ENCODE measurements around the gene UGT1A5.
"Not testable (repeated sequence)": the region's sequence is repeated elsewhere in the genome, so short reads cannot be mapped to it uniquely, and the experiment has no call there.

Gene UGT1A5

GRCh38 chr2:233698740-233699139 is 14.0 kb upstream of the UGT1A5 start:
- H3K27me3 Mint-ChIP-seq (ENCODE audit: low read depth, poor library complexity): peaks cover 11% of the 10 kb centered on the region
- H3K36me3 Mint-ChIP-seq (ENCODE audit: low read depth): no peaks in the 10 kb centered on the region
- DNase-seq: no peak
- TF ChIP-seq CTCF (IDR thresholded peaks at IDR 0.05): no peak
- peaks cover 4% of the 10 kb centered on the region for H3K4me1 Mint-ChIP-seq
- H3K9me3 Mint-ChIP-seq: no peaks in the 10 kb centered on the region
- no peak overlapping the region for H3K4me3 Mint-ChIP-seq
- H3K27ac Mint-ChIP-seq: no peak overlapping the region

GRCh38 chr2:233699424-233700027 is 13.2 kb upstream of the UGT1A5 start:
- Mint-ChIP-seq H3K9me3 (peaks cover 5% of the 10 kb centered on the region), H3K4me1 (no peaks in the 10 kb centered on the region), H3K4me3 (no peak overlapping the region), H3K27me3 (ENCODE audit: low read depth, poor library complexity) (peaks cover 11% of the 10 kb centered on the region), H3K27ac (no peak overlapping the region), H3K36me3 (ENCODE audit: low read depth) (no peaks in the 10 kb centered on the region)
- no peak for DNase-seq
- no peak for TF ChIP-seq CTCF (IDR thresholded peaks at IDR 0.05)

GRCh38 chr2:233700028-233700635 is 12.6 kb upstream of the UGT1A5 start:
- Mint-ChIP-seq H3K27me3 (ENCODE audit: low read depth, poor library complexity) (peaks cover 11% of the 10 kb centered on the region), H3K27ac (no peak overlapping the region), H3K4me3 (no peak overlapping the region), H3K9me3 (peaks cover 5% of the 10 kb centered on the region), H3K4me1 (no peaks in the 10 kb centered on the region), H3K36me3 (ENCODE audit: low read depth) (no peaks in the 10 kb centered on the region)
- DNase-seq: no peak
- no peak for TF ChIP-seq CTCF (IDR thresholded peaks at IDR 0.05)

GRCh38 chr2:233700842-233701241 is 11.9 kb upstream of the UGT1A5 start:
- H3K36me3 Mint-ChIP-seq (ENCODE audit: low read depth); DNase-seq; H3K27ac Mint-ChIP-seq; H3K9me3 Mint-ChIP-seq; H3K4me1 Mint-ChIP-seq; H3K4me3 Mint-ChIP-seq: not testable (repeated sequence)
- H3K27me3 Mint-ChIP-seq (ENCODE audit: low read depth, poor library complexity): peaks cover 11% of the 10 kb centered on the region

GRCh38 chr2:233702238-233702637 is 10.5 kb upstream of the UGT1A5 start:
- Mint-ChIP-seq H3K27me3 (ENCODE audit: low read depth, poor library complexity) (peaks cover 6% of the 10 kb centered on the region), H3K4me3 (no peak overlapping the region), H3K9me3 (peaks cover 5% of the 10 kb centered on the region), H3K27ac (no peak overlapping the region), H3K4me1 (no peaks in the 10 kb centered on the region), H3K36me3 (ENCODE audit: low read depth) (no peaks in the 10 kb centered on the region)
- no peak for DNase-seq
- TF ChIP-seq CTCF (IDR thresholded peaks at IDR 0.05): no peak

- DNase-seq: no peak
- Mint-ChIP-seq H3K4me3 (no peak overlapping the region), H3K27me3 (ENCODE audit: low read depth, poor library complexity) (peaks cover 6% of the 10 kb centered on the region), H3K4me1 (peaks cover 2% of the 10 kb centered on the region), H3K36me3 (ENCODE audit: low read depth) (no peaks in the 10 kb centered on the region), H3K9me3 (peaks cover 5% of the 10 kb centered on the region), H3K27ac (no peak overlapping the region)
- TF ChIP-seq CTCF (IDR thresholded peaks at IDR 0.05): no peak
These were observed 6.7 kb upstream of the UGT1A5 start for GRCh38 chr2:233705911-233706506.

All from nephron progenitor cell (in vitro differentiated cells).